K562 (cell line): ENCODE data around the gene LTA4H. TPM values are rescaled to one million over a fixed set of nuclear protein-coding genes. Genes with fewer than 3 reads are reported as not detected.

ENCODE experiments used
- ATAC-seq: fragments of 200-7000 bp; cut with Tn5 transposase; 3 replicates; pipeline ENCODE4 v1.9.1; 2020; ENCODE audit warnings: moderate library complexity
- BruUV-seq: library from RNA; stranded (reverse); fragments of 400-500 nt; replicated peaks from 2 replicates; lab custom pipeline; 2021; lab: Mats Ljungman, UMichigan
- CTCF ChIA-PET: fragments of 300-600 bp; formaldehyde crosslinking; extraction: SDS; loops from one replicate; lab custom pipeline; 2021; ENCODE audit warnings: low intra/inter-chr PET ratio; lab: Yijun Ruan, JAX
- POLR2A ChIA-PET: fragments of 300-600, 350-650 bp; sonication (Branson Sonifier 250); formaldehyde crosslinking; extraction: SDS; loops from one replicate; lab custom pipeline; 2021; ENCODE audit warnings: antibody characterized with exemption, inconsistent platforms; lab: Yijun Ruan, JAX
- DNase-seq, 4 experiments: peaks; one replicate each; pipeline versions ENCODE4 v3.0.0 to v3.0.0-alpha.2; 2011 to 2018; ENCODE audit warnings: low spot score in 3 of 4, mixed read lengths in 3 of 4; ENCODE audit errors: extremely low read depth in 1 of 4
- FAIRE-seq: peaks from 2 replicates; lab custom pipeline; 2011; peaks lifted over from hg19 to GRCh38; lab: Jason Lieb, UNC
- H2AFZ ChIP-seq: 2 replicates; pipeline ENCODE4 v1.6.0; 2011; ENCODE audit warnings: low read depth, low read length, control low read depth, inconsistent platforms
- H3K27ac ChIP-seq: fragments of 200-600 bp; 3 replicates; pipeline ENCODE4 v1.8.0; 2011; ENCODE audit warnings: low read depth, mild to moderate bottlenecking, control low read depth, inconsistent platforms, low read length, moderate library complexity, mixed read lengths; ENCODE audit errors: extremely low read depth
- H3K27me3 ChIP-seq, 2 experiments: fragments of 300-600 bp in 1 of 2; 2 replicates in 1 of 2; 3 replicates in 1 of 2; pipeline versions ENCODE4 v1.6.0 to v1.8.0; 2011; ENCODE audit warnings: inconsistent platforms in 2 of 2, low read length in 2 of 2, mild to moderate bottlenecking in 1 of 2, mixed read lengths in 1 of 2, moderate library complexity in 1 of 2; ENCODE audit not compliant: control insufficient read depth in 2 of 2, insufficient read depth in 2 of 2
- H3K36me3 ChIP-seq: fragments of 300-600 bp; 3 replicates; pipeline ENCODE4 v1.8.0; 2011; ENCODE audit warnings: mild to moderate bottlenecking, low read length, inconsistent platforms; ENCODE audit not compliant: control insufficient read depth, insufficient read depth
- H3K4me1 ChIP-seq, 2 experiments: fragments of 200-600 bp in 1 of 2; replicated peaks in 1 of 2; 2 replicates in 1 of 2; 3 replicates in 1 of 2; pipeline versions ENCODE4 v1.5.1 to v1.8.0; 2011; ENCODE audit warnings: inconsistent platforms in 2 of 2, low read length in 2 of 2, mild to moderate bottlenecking in 1 of 2, mixed read lengths in 1 of 2, moderate library complexity in 1 of 2; ENCODE audit not compliant: control insufficient read depth in 2 of 2, insufficient read depth in 2 of 2
- H3K4me2 ChIP-seq: 2 replicates; pipeline ENCODE4 v1.6.1; 2011; ENCODE audit warnings: low read length, control low read depth, inconsistent platforms, mixed read lengths; ENCODE audit not compliant: insufficient read depth
- H3K4me3 ChIP-seq: fragments of 200-600 bp; sonication (generic), shearing (Covaris generic); 2 replicates; pipeline ENCODE4 v1.5.1; 2016; ENCODE audit warnings: control low read depth, inconsistent platforms
- H3K79me2 ChIP-seq: fragments of 200-600 bp; 3 replicates; pipeline ENCODE4 v1.8.0; 2011; ENCODE audit warnings: low read length, inconsistent platforms; ENCODE audit not compliant: control insufficient read depth, insufficient read depth
- H3K9ac ChIP-seq, 2 experiments: 2 replicates each; pipeline versions ENCODE4 v1.6.0 to v1.6.1; 2011; ENCODE audit warnings: low read depth in 2 of 2, low read length in 2 of 2, control low read depth in 1 of 2, inconsistent platforms in 1 of 2, mild to moderate bottlenecking in 1 of 2, mixed read lengths in 1 of 2; ENCODE audit not compliant: insufficient read depth in 1 of 2
- H3K9me1 ChIP-seq: one replicate; pipeline ENCODE4 v1.6.0; 2011; ENCODE audit warnings: inconsistent platforms, mild to moderate bottlenecking, low read length, moderate library complexity; ENCODE audit not compliant: control insufficient read depth, insufficient read depth
- H3K9me3 ChIP-seq: replicated peaks from 2 replicates; pipeline ENCODE4 v1.5.1; 2011; ENCODE audit warnings: low read depth, low read length, inconsistent platforms; ENCODE audit not compliant: control insufficient read depth, insufficient read depth
- H4K20me1 ChIP-seq: replicated peaks from 2 replicates; pipeline ENCODE4 v1.6.1; 2011; ENCODE audit warnings: low read length, inconsistent platforms, mixed read lengths; ENCODE audit not compliant: control insufficient read depth, insufficient read depth
- C11orf30 ChIP-seq: fragments of 450-650 bp; IDR thresholded peaks from 2 replicates; pipeline ENCODE4 v1.6.1; 2016; ENCODE audit warnings: low read depth, mild to moderate bottlenecking
- MXI1 ChIP-seq: IDR thresholded peaks from 2 replicates; pipeline ENCODE4 v1.6.1; 2011; ENCODE audit warnings: low read depth, mild to moderate bottlenecking, improper control_type of control experiment, low read length
- RFX1 ChIP-seq: fragments of 450-650 bp; IDR thresholded peaks from 2 replicates; pipeline ENCODE4 v1.6.1; 2016; ENCODE audit warnings: mild to moderate bottlenecking, moderate library complexity
- TAF7 ChIP-seq: fragments of 450-650 bp; IDR thresholded peaks from 2 replicates; pipeline ENCODE4 v1.6.1; 2016; ENCODE audit warnings: missing genetic modification characterization, missing compliant biosample characterization
- ZBTB40 ChIP-seq, 2 experiments: fragments of 450-650 bp in 1 of 2; sonication (generic) in 1 of 2; formaldehyde crosslinking in 1 of 2; IDR thresholded peaks; 2 replicates each; pipeline versions ENCODE4 v1.7.1 to v1.9.0; 2016 to 2022; ENCODE audit warnings: inconsistent platforms in 1 of 2, mild to moderate bottlenecking in 1 of 2, missing genetic modification reagents in 1 of 2
- WGBS: fragments of 100-300 bp; shearing (Covaris generic); methylation state at CpG from one replicate; pipeline ENCODE4 v1.1.6; 2016; ENCODE audit warnings: low coverage, mixed read lengths; ENCODE audit not compliant: insufficient coverage; ENCODE audit errors: missing lambda C conversion rate; 5-methylcytosine and 5-hydroxymethylcytosine counted together
- in situ Hi-C: fragments of 300-500 bp; cut with MboI; formaldehyde crosslinking; loops from 4 replicates; pipeline ENCODE4 v1.15.0; 2018; ENCODE audit warnings: inconsistent platforms, mixed read lengths
- intact Hi-C: fragments of 100-400 bp; cut with micrococcal nuclease; formaldehyde crosslinking; loops from 2 replicates; pipeline ENCODE4 v1.14.2; 2022
- polyA plus RNA-seq, 8 experiments: library from polyadenylated mRNA; depleted of rRNA in 4 of 8; stranded (reverse) in 5 of 8; unstranded in 3 of 8; fragments of >200 nt; fragmentation: Nextera tagmentation in 2 of 8; fragmentation: Illumina TruSeq in 1 of 8; extraction: Ambion mirVana in 2 of 8; extraction: Trizol in 1 of 8; gene quantifications; 2 replicates each; pipeline versions ENCODE4 v1.2.1 to v1.2.3, GENCODE V29; 2011 to 2014; ENCODE audit warnings: inconsistent platforms in 1 of 8, missing spikeins in 1 of 8
- total RNA-seq, 7 experiments: library from RNA; depleted of rRNA in 6 of 7; stranded (reverse); fragments of >200 nt in 6 of 7; fragmentation: Illumina TruSeq in 2 of 7; extraction: Trizol in 2 of 7; gene quantifications; 2 replicates each; pipeline versions ENCODE4 v1.2.1 to v1.2.3, GENCODE V29; 2011 to 2021; ENCODE audit warnings: low replicate concordance in 1 of 7

LTA4H gene
- total and polyA plus RNA-seq, 9 of the 15 experiments (the other 6 are each of a cell fraction or from before 2014, with no cell fraction given), result 25.2 to 58.1 (median 40.5) TPM

GRCh38 chr12:95963096-95963495 lies 72.3 kb downstream of the LTA4H start (continued):
- TF ChIP-seq TAF7 (tag), result no peak
- no peak for TF ChIP-seq C11orf30
- TF ChIP-seq MXI1, result no peak

GRCh38 chr12:95962222-95962621 lies 73.2 kb downstream of the LTA4H start:
- no peak for FAIRE-seq
- H3K79me2 ChIP-seq, result no peaks in the 10 kb centered on the region
- H3K4me1 ChIP-seq, result no peaks in the 10 kb centered on the region
- WGBS, result under 1% methylated on average over 7 of the region's 7 CpGs
- H3K9ac ChIP-seq, result no peak overlapping the region
- intact Hi-C loops, result no loop called here
- in situ Hi-C loops, result no loop called here
- no peaks in the 10 kb centered on the region for H3K9me3 ChIP-seq
- no peak overlapping the region for H3K4me3 ChIP-seq
- ChIA-PET CTCF (no interaction called here), POLR2A (no interaction called here)
- H3K9me1 ChIP-seq, result no peaks in the 10 kb centered on the region
- BruUV-seq, result no TSS peak
- no peaks in the 10 kb centered on the region for H3K36me3 ChIP-seq
- H4K20me1 ChIP-seq, result no peaks in the 10 kb centered on the region
- no peak for TF ChIP-seq ZBTB40 (IDR thresholded peaks at IDR 0.05)
- TF ChIP-seq ZBTB40 (CRISPR knock-in tag; IDR thresholded peaks at IDR 0.05), result no peak
- TF ChIP-seq RFX1, result peak; percentile 79
- TF ChIP-seq, all 486 proteins: peak for 1
- no peak for DNase-seq
- Histone ChIP-seq H3K4me2 (no peak overlapping the region), H2AFZ (no peak overlapping the region), H3K27me3 (peaks cover 0 to 5% of the 10 kb centered on the region in 2 experiments; a peak in 1 of 5 replicates), H3K27ac (no peak overlapping the region)
- ATAC-seq, result no peak
